Neural cell (in vitro differentiated cells): Measurements from ENCODE around the gene KIAA1549. TPM values are rescaled to one million over a fixed set of nuclear protein-coding genes. Genes with fewer than 3 reads are reported as not detected.

ENCODE experiments used
- H2AFZ ChIP-seq: fragments of 200-600, 300-800 bp; sonication (generic), shearing (Covaris generic); 2 replicates; pipeline ENCODE4 v1.6.0; 2014; ENCODE audit warnings: low read depth, mild to moderate bottlenecking, antibody characterized with exemption, low read length, moderate library complexity
- H3F3A ChIP-seq: fragments of 200-600 bp; shearing (Covaris generic); 2 replicates; pipeline ENCODE4 v1.6.1; 2016; ENCODE audit warnings: mild to moderate bottlenecking, moderate library complexity, mixed read lengths, antibody characterized with exemption, low read length; ENCODE audit not compliant: insufficient read depth, poor library complexity, severe bottlenecking
- H3K27ac ChIP-seq: fragments of 200-600, 300-800 bp; sonication (generic), shearing (Covaris generic); 2 replicates; pipeline ENCODE4 v1.5.1; 2014; ENCODE audit warnings: mild to moderate bottlenecking, low read length, moderate library complexity
- H3K27me3 ChIP-seq: fragments of 300-800, 200-600 bp; sonication (generic), shearing (Covaris generic); 2 replicates; pipeline ENCODE4 v1.6.0; 2014; ENCODE audit warnings: mild to moderate bottlenecking, low read depth, low read length, moderate library complexity; ENCODE audit not compliant: insufficient read depth
- H3K36me3 ChIP-seq: fragments of 300-800, 200-600 bp; sonication (generic), shearing (Covaris generic); 2 replicates; pipeline ENCODE4 v1.5.1; 2014; ENCODE audit warnings: mild to moderate bottlenecking, antibody characterized with exemption, low read length, moderate library complexity; ENCODE audit not compliant: insufficient read depth
- H3K4me2 ChIP-seq: fragments of 300-800, 200-600 bp; sonication (generic), shearing (Covaris generic); 2 replicates; pipeline ENCODE4 v1.6.0; 2014; ENCODE audit warnings: mild to moderate bottlenecking, low read length
- H3K4me3 ChIP-seq: fragments of 300-800, 200-600 bp; sonication (generic), shearing (Covaris generic); 2 replicates; pipeline ENCODE4 v1.5.1; 2014; ENCODE audit warnings: mild to moderate bottlenecking, low read length, moderate library complexity
- H3K79me2 ChIP-seq: fragments of 200-600 bp; shearing (Covaris generic); replicated peaks from 2 replicates; pipeline ENCODE4 v1.6.0; 2014; ENCODE audit warnings: mild to moderate bottlenecking, low read length, moderate library complexity; ENCODE audit not compliant: insufficient read depth
- H3K9ac ChIP-seq: fragments of 300-800, 200-600 bp; sonication (generic), shearing (Covaris generic); 2 replicates; pipeline ENCODE4 v1.6.1; 2016; ENCODE audit warnings: mild to moderate bottlenecking, low read length, mixed read lengths
- H3K9me2 ChIP-seq: fragments of 200-600 bp; shearing (Covaris generic); 2 replicates; pipeline ENCODE4 v1.6.1; 2016; ENCODE audit warnings: mild to moderate bottlenecking, low read length, mixed read lengths; ENCODE audit not compliant: insufficient read depth
- H3K9me3 ChIP-seq: fragments of 200-600, 300-800 bp; sonication (generic), shearing (Covaris generic); 2 replicates; pipeline ENCODE4 v1.6.1; 2016; ENCODE audit warnings: mild to moderate bottlenecking, mixed run types, low read length, moderate library complexity, mixed read lengths
- H4K20me1 ChIP-seq: fragments of 200-600 bp; shearing (Covaris generic); 2 replicates; pipeline ENCODE4 v1.6.1; 2016; ENCODE audit warnings: mild to moderate bottlenecking, mixed run types; ENCODE audit not compliant: insufficient read depth
- CTCF ChIP-seq: fragments of 450-650 bp; IDR thresholded peaks from 2 replicates; pipeline ENCODE4 v1.5.1; 2014; ENCODE audit warnings: antibody characterized with exemption, mild to moderate bottlenecking, moderate library complexity; ENCODE audit not compliant: poor library complexity, severe bottlenecking
- EP300 ChIP-seq: fragments of 450-650 bp; conservative IDR thresholded peaks from 2 replicates; pipeline ENCODE4 v1.6.1; 2014; ENCODE audit warnings: antibody characterized with exemption, mild to moderate bottlenecking, moderate library complexity; ENCODE audit not compliant: poor library complexity, severe bottlenecking
- EZH2 ChIP-seq: fragments of 200-600, 300-800 bp; shearing (Covaris generic), sonication (generic); IDR thresholded peaks from 2 replicates; pipeline ENCODE4 v1.6.1; 2014; ENCODE audit warnings: antibody characterized with exemption, low read length, borderline replicate concordance, mild to moderate bottlenecking; ENCODE audit not compliant: insufficient read depth, poor library complexity, severe bottlenecking
- MXI1 ChIP-seq: fragments of 450-650 bp; conservative IDR thresholded peaks from 2 replicates; pipeline ENCODE4 v1.6.1; 2014; ENCODE audit warnings: antibody characterized with exemption, mild to moderate bottlenecking; ENCODE audit not compliant: poor library complexity, severe bottlenecking
- POLR2AphosphoS5 ChIP-seq: IDR thresholded peaks from 2 replicates; pipeline ENCODE4 v1.6.1; 2012
- RAD21 ChIP-seq: fragments of 450-650 bp; conservative IDR thresholded peaks from 2 replicates; pipeline ENCODE4 v1.6.1; 2014; ENCODE audit warnings: antibody characterized with exemption, mild to moderate bottlenecking, moderate library complexity
- SMC3 ChIP-seq: fragments of 450-650 bp; conservative IDR thresholded peaks from 2 replicates; pipeline ENCODE4 v1.6.1; 2014; ENCODE audit warnings: antibody characterized with exemption, mild to moderate bottlenecking, moderate library complexity; ENCODE audit not compliant: poor library complexity
- TAF1 ChIP-seq: IDR thresholded peaks from 2 replicates; pipeline ENCODE4 v1.6.1; 2012; ENCODE audit warnings: low read depth
- polyA plus RNA-seq: library from polyadenylated mRNA; depleted of rRNA; stranded (reverse); fragments of >200 nt; gene quantifications from 2 replicates; pipeline ENCODE4 v1.2.3, GENCODE V29; 2014
- TF ChIP-seq, protein P1 (sequence below): IDR thresholded peaks from 2 replicates; pipeline ENCODE4 v1.6.1; 2012; ENCODE audit warnings: borderline replicate concordance

KIAA1549 gene
- polyA plus RNA-seq, 1 donor from 2014 or later: 14.1 TPM

- no peaks in the 10 kb centered on the region for H3K79me2 ChIP-seq
- H3K4me2 ChIP-seq: no peak overlapping the region
- no peak overlapping the region for H3K27ac ChIP-seq
- TF ChIP-seq, protein P1, sequence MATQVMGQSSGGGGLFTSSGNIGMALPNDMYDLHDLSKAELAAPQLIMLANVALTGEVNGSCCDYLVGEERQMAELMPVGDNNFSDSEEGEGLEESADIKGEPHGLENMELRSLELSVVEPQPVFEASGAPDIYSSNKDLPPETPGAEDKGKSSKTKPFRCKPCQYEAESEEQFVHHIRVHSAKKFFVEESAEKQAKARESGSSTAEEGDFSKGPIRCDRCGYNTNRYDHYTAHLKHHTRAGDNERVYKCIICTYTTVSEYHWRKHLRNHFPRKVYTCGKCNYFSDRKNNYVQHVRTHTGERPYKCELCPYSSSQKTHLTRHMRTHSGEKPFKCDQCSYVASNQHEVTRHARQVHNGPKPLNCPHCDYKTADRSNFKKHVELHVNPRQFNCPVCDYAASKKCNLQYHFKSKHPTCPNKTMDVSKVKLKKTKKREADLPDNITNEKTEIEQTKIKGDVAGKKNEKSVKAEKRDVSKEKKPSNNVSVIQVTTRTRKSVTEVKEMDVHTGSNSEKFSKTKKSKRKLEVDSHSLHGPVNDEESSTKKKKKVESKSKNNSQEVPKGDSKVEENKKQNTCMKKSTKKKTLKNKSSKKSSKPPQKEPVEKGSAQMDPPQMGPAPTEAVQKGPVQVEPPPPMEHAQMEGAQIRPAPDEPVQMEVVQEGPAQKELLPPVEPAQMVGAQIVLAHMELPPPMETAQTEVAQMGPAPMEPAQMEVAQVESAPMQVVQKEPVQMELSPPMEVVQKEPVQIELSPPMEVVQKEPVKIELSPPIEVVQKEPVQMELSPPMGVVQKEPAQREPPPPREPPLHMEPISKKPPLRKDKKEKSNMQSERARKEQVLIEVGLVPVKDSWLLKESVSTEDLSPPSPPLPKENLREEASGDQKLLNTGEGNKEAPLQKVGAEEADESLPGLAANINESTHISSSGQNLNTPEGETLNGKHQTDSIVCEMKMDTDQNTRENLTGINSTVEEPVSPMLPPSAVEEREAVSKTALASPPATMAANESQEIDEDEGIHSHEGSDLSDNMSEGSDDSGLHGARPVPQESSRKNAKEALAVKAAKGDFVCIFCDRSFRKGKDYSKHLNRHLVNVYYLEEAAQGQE: no peak
- no peak for TF ChIP-seq EP300
- no peak for TF ChIP-seq RAD21
- TF ChIP-seq SMC3: no peak
- no peak for TF ChIP-seq POLR2AphosphoS5
- TF ChIP-seq CTCF: no peak
- no peak for TF ChIP-seq EZH2
- no peak for TF ChIP-seq MXI1
- no peaks in the 10 kb centered on the region for H3K9me3 ChIP-seq
- no peaks in the 10 kb centered on the region for H3F3A ChIP-seq
- no peak overlapping the region for H3K9ac ChIP-seq
- no peaks in the 10 kb centered on the region for H4K20me1 ChIP-seq
- no peaks in the 10 kb centered on the region for H3K36me3 ChIP-seq
- H3K4me3 ChIP-seq: no peak overlapping the region
- no peaks in the 10 kb centered on the region for H3K9me2 ChIP-seq
- H2AFZ ChIP-seq: no peak overlapping the region
- H3K27me3 ChIP-seq: no peaks in the 10 kb centered on the region
Measured at GRCh38 chr7:139022286-139022685, 41.1 kb upstream of the KIAA1549 start.

DNA sequence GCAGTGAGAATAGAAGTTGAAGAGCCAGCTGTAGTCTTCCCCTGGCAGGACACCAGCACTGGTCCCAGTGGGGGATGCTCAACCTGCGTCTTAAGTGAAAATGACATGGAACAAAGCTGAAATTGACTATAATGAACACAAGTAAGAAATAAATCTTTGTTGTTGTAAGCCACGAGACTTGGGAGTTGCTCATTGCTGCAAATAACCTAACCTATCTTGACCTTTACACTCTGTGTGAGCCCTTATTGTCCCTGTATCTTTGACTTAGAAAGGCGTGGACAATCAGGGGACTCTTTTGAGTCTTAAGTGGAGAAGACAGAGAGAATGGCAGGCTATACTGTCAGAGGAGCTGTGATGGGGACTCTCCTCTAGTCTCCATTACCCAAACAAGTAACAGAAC lies 37.7 kb upstream of the KIAA1549 start:
- Histone ChIP-seq H3K27me3 (no peaks in the 10 kb centered on the region), H4K20me1 (no peaks in the 10 kb centered on the region), H3K9me2 (no peaks in the 10 kb centered on the region), H3K4me3 (no peak overlapping the region), H3K4me2 (no peak overlapping the region), H3K9ac (no peak overlapping the region), H2AFZ (no peak overlapping the region), H3K79me2 (no peaks in the 10 kb centered on the region), H3K9me3 (no peaks in the 10 kb centered on the region), H3F3A (no peaks in the 10 kb centered on the region), H3K36me3 (no peaks in the 10 kb centered on the region), H3K27ac (no peak overlapping the region)
- TF ChIP-seq, protein P1: no peak
- TF ChIP-seq CTCF (no peak), POLR2AphosphoS5 (no peak), TAF1 (no peak)
